ENCODE results near the gene TGFBR3L.
A peak's percentile ranks its signal among the peaks of the same experiment; 100 is the strongest.

- TF ChIP-seq EZH2 (IDR thresholded peaks at IDR 0.05; ENCODE audit: low read length) (no peak), CTCF (optimal IDR thresholded peaks at IDR 0.05 in 1 of 3, IDR thresholded peaks at IDR 0.05 in 1 of 3, conservative IDR thresholded peaks at IDR 0.05 in 1 of 3; ENCODE audit: extremely low read depth in 1 of 3, insufficient read depth in 2 of 3, low read length in 3 of 3) (peak in 2 of 3 experiments; percentile 12 to 19)
These were observed 49.2 kb upstream of the TGFBR3L start for GRCh38 chr19:7865262-7865911.

All from keratinocyte (primary cell).